GM23338 (cell line): ENCODE results near the gene IL20.

Source experiments
- CREB1 ChIP-seq: fragments of 250-450 bp; sonication (Bioruptor Pico); IDR thresholded peaks from 2 replicates; pipeline ENCODE4 v1.5.0; 2020; ENCODE audit warnings: low read depth, mild to moderate bottlenecking, moderate library complexity
- CTCF ChIP-seq, 2 experiments: fragments of 200-600 bp in 1 of 2; sonication (generic) in 1 of 2; conservative IDR thresholded peaks; 2 replicates each; pipeline versions ENCODE4 v1.5.1 to v1.6.1; 2016 to 2017; ENCODE audit warnings: antibody characterized with exemption in 2 of 2, low read depth in 2 of 2, mild to moderate bottlenecking in 2 of 2, moderate library complexity in 1 of 2
- ETS1 ChIP-seq: IDR thresholded peaks from 2 replicates; pipeline ENCODE4 v1.6.1; 2016; ENCODE audit warnings: antibody characterized with exemption
- EZH2 ChIP-seq: fragments of 200-600 bp; sonication (generic); IDR thresholded peaks from one replicate; pipeline ENCODE4 v1.8.0; 2017; ENCODE audit warnings: antibody characterized with exemption, mild to moderate bottlenecking, low read depth; ENCODE audit not compliant: unreplicated experiment
- EZH2phosphoT487 ChIP-seq: fragments of 200-600 bp; sonication (generic); IDR thresholded peaks from one replicate; pipeline ENCODE4 v1.8.1; 2018; ENCODE audit warnings: antibody characterized with exemption; ENCODE audit not compliant: unreplicated experiment
- JUNB ChIP-seq: IDR thresholded peaks from one replicate; pipeline ENCODE4 v1.6.1; 2016; ENCODE audit warnings: antibody characterized with exemption; ENCODE audit not compliant: unreplicated experiment
- POLR2AphosphoS5 ChIP-seq: IDR thresholded peaks from 2 replicates; pipeline ENCODE4 v1.6.1; 2016; ENCODE audit warnings: antibody characterized with exemption, low read depth
- REST ChIP-seq: IDR thresholded peaks from one replicate; pipeline ENCODE4 v1.6.1; 2018; ENCODE audit warnings: antibody characterized with exemption; ENCODE audit not compliant: unreplicated experiment
- STAT1 ChIP-seq: IDR thresholded peaks from one replicate; pipeline ENCODE4 v1.6.1; 2016; ENCODE audit warnings: antibody characterized with exemption; ENCODE audit not compliant: unreplicated experiment
- ZNF114 ChIP-seq: fragments of 250-450 bp; sonication (Bioruptor Pico); IDR thresholded peaks from 2 replicates; pipeline ENCODE4 v1.5.0; 2020; ENCODE audit warnings: mild to moderate bottlenecking, moderate library complexity
- ZNF331 ChIP-seq: fragments of 250-450 bp; sonication (Bioruptor Pico); IDR thresholded peaks from 2 replicates; pipeline ENCODE4 v1.5.0; 2020; ENCODE audit warnings: low read depth, mild to moderate bottlenecking, moderate library complexity

- TF ChIP-seq CTCF (conservative IDR thresholded peaks at IDR 0.05; ENCODE audit: low read depth in 2 of 2) (peak; percentile 23 to 47; a peak in 3 of 4 replicates), EZH2 (no peak), REST (no peak), EZH2phosphoT487 (no peak), POLR2AphosphoS5 (no peak), STAT1 (no peak), CREB1 (CRISPR knock-in tag) (no peak), ZNF114 (CRISPR knock-in tag) (no peak), JUNB (no peak), ETS1 (no peak), ZNF331 (no peak)
These were observed 13.0 kb downstream of the IL20 start for GRCh38 chr1:206878456-206878855.
